NCI-H446 (cell line): ENCODE measurements around the gene CFAP73.
"Not testable (repeated sequence)": the region's sequence is repeated elsewhere in the genome, so short reads cannot be mapped to it uniquely, and the experiment has no call there.

Experiments
- DNase-seq, 2 experiments: peaks; one replicate each; lab custom pipeline; 2025; lab: John Stamatoyannopoulos, UW

Gene CFAP73

GRCh38 chr12:113149361-113150150, at the start of gene CFAP73:
TSS of gene CFAP73 (plus strand) at chr12:113149724. CDS start at chr12:113149858, 134 bp downstream.
- DNase-seq = peak; percentile 40 to 82

GRCh38 chr12:113099764-113100163, 49.8 kb upstream of the CFAP73 start:
- DNase-seq = no peak

- DNase-seq = no peak
Observed at GRCh38 chr12:113101751-113102150, 47.8 kb upstream of the CFAP73 start.

GRCh38 chr12:113102811-113103210, 46.7 kb upstream of the CFAP73 start:
- no peak for DNase-seq

GRCh38 chr12:113103756-113104450, 45.6 kb upstream of the CFAP73 start:
- no peak for DNase-seq

- DNase-seq = no peak
Observed at GRCh38 chr12:113104953-113105510, 44.5 kb upstream of the CFAP73 start.

- no peak for DNase-seq
Observed at GRCh38 chr12:113105606-113106271, 43.8 kb upstream of the CFAP73 start.

- no peak for DNase-seq
Observed at GRCh38 chr12:113106361-113106760, 43.2 kb upstream of the CFAP73 start.

GRCh38 chr12:113108308-113108707, 41.2 kb upstream of the CFAP73 start:
- DNase-seq = no peak

- no peak for DNase-seq
Observed at GRCh38 chr12:113109360-113109759, 40.2 kb upstream of the CFAP73 start.

GRCh38 chr12:113109872-113110599, 39.5 kb upstream of the CFAP73 start:
- DNase-seq = no peak

GRCh38 chr12:113111247-113111646, 38.3 kb upstream of the CFAP73 start:
- DNase-seq = no peak

- no peak for DNase-seq
Observed at GRCh38 chr12:113112043-113112899, 37.3 kb upstream of the CFAP73 start.

GRCh38 chr12:113113397-113113796, 36.1 kb upstream of the CFAP73 start:
- DNase-seq = no peak

- DNase-seq = no peak
Observed at GRCh38 chr12:113114447-113115178, 34.9 kb upstream of the CFAP73 start.

- DNase-seq = no peak
Observed at GRCh38 chr12:113115455-113116126, 33.9 kb upstream of the CFAP73 start.

GRCh38 chr12:113116875-113117274, 32.6 kb upstream of the CFAP73 start:
- no peak for DNase-seq

GRCh38 chr12:113117684-113118083, 31.8 kb upstream of the CFAP73 start:
- DNase-seq = not testable (repeated sequence)

GRCh38 chr12:113118142-113118541, 31.4 kb upstream of the CFAP73 start:
- DNase-seq = no peak
